GM19043 (cell line): ENCODE data around the gene MAN1C1.

Experiments used
- ATAC-seq: cut with Tn5 transposase; IDR thresholded peaks from one replicate; pipeline ENCODE4 v1.9.1; 2021; ENCODE audit warnings: low read depth; ENCODE audit not compliant: unreplicated experiment

The MAN1C1 gene

DNA sequence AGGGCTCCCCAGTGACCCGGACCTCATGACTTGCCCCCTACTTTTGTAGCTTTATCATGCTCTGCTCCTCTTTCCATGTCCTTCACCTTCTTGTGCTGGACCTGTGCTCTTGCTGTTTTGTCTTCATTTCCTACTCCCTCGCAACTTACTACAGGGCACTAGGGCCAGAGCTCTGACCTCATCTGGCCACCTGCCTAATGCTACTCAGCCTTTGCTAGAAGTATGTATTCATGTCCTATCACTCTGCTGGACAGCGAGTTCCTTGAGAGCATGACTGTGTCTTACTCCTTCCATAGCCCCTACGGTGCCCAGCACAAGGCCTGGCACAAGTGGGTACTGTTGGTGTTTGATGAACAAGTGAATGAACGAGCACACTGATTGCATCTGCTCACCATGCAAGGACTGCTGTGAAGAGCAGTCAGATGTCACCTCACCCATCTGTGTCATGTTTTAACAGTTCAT is 205.1 kb downstream of the MAN1C1 start:
- ATAC-seq = no peak

DNA sequence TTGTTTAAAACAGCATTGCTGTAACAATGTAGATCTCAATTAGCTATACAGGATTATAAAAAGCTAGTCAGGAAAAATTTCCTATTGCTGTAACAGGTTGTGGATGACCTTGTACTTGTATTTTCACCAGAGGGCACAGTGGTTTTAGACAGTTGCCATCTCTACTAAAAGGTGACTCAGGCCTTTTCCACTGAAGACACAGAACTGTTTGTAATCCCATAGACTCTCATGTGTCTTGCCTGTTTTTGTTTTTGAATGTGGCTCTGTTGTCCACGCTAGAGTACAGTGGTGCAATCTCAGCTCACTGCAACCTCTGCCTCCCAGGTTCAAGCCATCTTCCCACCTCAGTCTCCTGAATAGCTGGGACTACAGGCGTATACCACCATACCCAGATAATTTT is 209.0 kb downstream of the MAN1C1 start:
- no peak for ATAC-seq

DNA sequence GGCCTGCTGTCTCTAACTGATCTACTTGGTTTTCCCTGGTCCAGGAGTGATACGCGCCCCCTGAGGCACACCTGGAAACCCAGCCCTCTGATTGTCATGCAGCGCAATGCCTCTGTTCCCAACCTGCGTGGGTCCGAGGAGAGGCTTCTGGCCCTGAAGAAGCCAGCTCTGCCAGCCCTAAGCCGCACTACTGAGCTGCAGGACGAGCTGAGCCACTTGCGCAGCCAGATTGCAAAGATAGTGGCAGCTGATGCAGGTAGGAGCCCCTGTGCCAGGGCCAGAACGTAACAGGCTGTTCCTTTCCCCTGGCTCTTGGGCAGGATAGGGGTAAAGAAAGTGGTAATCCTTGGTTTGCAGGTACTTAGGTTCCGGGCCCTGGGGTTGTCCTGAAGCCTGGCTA is 210.0 kb downstream of the MAN1C1 start:
- ATAC-seq = no peak

DNA sequence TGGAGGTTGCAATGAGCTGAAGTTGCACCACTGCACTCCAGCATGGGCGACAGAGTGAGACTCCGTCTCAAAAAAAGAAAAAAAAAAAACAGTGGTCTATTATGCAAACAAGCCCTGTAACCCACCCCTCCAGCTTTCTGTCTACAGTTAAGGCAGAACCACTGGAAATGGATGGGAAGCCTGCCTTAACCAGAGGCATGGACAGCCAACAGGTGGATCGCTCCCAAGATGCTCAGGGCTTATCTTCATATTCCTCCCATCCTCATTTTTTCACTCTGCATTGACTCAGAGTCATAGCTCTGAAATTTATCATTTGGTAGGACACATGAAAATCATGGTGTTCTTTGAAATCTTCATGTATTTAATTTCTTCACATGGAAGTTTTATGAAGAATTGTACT is 211.9 kb downstream of the MAN1C1 start:
- no peak for ATAC-seq

DNA sequence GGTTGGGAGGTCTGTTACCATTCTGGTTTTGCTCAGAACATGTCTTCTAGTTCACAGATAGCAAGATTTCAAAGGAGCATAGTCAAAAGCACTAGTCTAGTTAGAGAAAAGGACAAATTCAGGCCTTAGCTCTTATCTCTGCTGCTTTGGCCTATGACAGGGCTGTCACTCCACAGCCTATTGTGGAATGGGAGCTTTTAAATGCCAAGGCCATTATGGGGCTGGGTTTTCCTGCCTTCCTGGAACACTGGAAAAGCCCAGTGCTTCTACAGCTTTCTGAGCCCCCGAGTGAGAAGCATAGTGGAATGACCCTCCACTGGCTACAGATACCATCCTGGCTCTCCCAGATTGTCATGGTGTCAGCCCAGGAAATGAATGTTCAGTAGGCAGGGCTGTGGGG is 212.5 kb downstream of the MAN1C1 start:
- no peak for ATAC-seq

DNA sequence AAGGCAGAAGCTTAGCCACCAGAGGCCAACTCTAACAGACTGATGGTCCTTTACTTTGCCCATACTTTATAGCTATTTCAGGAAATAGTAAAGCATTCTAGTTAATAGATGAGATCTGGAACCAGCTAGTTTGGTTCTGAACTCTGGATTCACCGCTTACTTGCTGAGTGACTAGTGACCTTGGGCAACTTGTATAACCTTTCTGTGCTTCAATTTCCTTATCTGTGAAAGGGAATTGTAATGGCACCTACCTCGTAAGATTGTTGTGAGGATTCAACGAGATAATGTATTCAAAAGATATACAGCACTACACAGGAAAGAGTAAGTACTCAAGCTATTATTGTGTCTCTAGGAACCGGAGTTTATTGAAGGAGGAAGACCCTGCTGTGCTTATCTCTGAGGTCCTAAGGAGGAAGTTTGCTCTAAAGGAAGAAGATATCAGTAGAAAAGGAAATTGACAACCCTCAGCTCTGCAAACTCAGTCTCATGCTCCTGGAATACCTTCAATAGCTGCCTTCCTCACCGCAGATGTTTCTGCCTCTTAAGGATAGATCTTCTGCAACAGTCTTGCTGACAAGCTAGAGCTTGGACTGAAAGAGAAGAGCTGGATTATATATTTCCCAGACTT is 215.1 kb downstream of the MAN1C1 start:
- ATAC-seq = no peak

DNA sequence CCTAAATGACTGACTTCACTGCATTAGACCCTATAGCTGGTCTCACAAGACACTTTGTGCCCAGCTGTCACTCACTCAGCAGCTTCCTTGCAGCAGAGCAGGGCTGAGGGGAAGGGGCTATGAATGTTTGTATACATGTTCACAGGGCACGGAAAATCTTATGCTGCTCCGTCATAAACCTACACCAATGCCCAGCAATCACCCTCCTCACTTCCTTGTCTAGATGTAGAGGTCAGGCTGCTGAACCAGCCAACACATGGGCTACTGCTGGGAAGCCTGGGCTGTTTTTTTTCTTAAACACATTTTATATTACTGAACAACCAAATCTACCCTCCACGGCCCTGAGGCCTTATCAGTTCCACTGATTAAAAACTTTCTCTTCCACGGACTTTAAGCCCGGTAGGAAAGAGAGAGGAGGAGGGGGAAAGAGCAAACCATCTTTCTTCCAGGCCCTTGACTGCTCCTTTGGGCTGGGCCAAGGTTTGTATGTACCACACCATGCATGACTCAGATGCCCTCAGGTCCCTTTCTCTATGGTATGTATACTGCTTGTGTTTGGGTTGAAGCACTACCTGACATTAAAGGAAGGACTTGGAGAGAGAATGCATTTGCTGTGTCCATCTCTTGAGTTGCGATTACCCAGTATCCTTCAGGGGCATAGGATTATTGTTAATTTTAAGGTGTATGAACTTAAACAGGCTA is 215.9 kb downstream of the MAN1C1 start:
- no peak for ATAC-seq

DNA sequence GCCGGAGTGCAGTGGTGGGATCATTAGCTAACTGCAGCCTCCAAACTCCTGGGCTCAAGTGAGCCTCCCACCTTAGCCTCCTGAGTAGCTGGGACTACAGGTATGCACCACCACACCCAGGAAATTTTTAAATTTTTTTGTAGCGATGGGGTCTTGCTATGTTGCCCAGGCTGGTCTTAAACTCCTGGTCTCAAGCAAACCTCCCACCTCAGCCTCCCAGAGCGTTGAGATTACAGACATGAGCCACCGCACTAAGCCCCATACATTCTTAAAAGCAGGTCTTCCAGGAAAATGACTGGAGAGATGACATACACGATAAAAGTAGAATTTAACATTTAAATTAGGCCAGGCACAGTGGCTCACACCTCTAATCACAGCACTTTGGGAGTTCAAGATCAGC is 216.6 kb downstream of the MAN1C1 start:
- no peak for ATAC-seq
